K562 (cell line): ENCODE measurements around the gene AKR1A1.

Experiments
- BHLHE40 ChIP-seq: IDR thresholded peaks from 2 replicates; pipeline ENCODE4 v1.6.1; 2011; ENCODE audit warnings: low read length, improper control_type of control experiment
- KLF16 ChIP-seq: IDR thresholded peaks from 2 replicates; pipeline ENCODE4 v1.6.1; 2016; ENCODE audit warnings: antibody characterized with exemption
- POLR2A ChIP-seq: fragments of 450-650 bp; conservative IDR thresholded peaks from 2 replicates; pipeline ENCODE4 v1.6.1; 2016
- ZSCAN29 ChIP-seq: fragments of 450-650 bp; IDR thresholded peaks from 2 replicates; pipeline ENCODE4 v1.6.1; 2017
- TF ChIP-seq, protein P1 (sequence below), 3 experiments: IDR thresholded peaks in 2 of 3; conservative IDR thresholded peaks in 1 of 3; 2 replicates each; pipeline ENCODE4 v1.5.1; 2011 to 2012; ENCODE audit warnings: low read length in 3 of 3, mild to moderate bottlenecking in 3 of 3, control low read depth in 2 of 3, improper control_type of control experiment in 1 of 3, inconsistent platforms in 1 of 3, low read depth in 1 of 3, mixed read lengths in 1 of 3, moderate library complexity in 1 of 3; ENCODE audit not compliant: insufficient read depth in 2 of 3

DNA sequence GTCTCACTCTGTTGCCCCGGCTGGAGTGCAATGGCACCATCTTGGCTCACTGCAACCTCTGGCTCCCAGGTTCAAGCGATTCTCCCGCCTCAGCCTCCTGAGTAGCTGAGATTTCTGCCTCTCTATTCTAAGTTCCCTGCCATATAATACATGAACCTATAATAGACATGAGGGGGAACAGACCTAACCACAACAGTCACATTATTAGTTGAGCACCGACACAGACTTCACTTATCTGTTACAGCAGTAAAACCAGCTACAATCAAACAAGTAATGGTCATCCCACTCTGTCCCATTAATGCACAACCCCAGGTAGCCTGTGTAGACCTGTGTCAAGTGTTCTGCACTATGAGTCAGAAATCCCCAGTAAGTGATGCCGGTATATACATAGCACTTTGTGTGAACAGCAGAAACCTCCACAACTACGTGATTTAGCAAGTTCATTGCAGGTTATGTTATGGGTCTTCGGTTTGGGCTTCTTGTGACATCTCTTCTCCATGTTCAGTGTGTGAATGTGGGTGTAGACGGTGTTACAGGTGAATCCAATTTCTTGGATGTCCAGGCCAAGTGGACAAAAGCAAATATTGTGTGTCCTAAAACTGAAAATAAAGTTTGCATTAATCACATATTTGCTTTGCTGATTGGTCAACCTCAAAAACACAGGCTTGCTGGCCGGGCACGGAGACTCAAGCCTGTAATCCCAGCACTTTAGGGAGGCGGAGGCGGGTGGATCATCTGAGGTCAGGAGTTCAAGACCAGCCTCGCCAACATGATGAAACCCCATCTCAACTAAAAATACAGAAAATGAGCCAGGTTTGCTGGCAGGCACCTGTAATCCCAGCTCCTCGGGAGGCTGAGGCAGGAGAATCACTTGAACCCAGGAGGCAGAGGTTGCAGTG lies 46.9 kb upstream of the AKR1A1 start:
- TF ChIP-seq BHLHE40 (no peak), POLR2A (no peak), ZSCAN29 (0 out of 2 replicates have a peak, but pooled peaks have one; percentile 34), KLF16 (no peak)
- TF ChIP-seq, protein P1, sequence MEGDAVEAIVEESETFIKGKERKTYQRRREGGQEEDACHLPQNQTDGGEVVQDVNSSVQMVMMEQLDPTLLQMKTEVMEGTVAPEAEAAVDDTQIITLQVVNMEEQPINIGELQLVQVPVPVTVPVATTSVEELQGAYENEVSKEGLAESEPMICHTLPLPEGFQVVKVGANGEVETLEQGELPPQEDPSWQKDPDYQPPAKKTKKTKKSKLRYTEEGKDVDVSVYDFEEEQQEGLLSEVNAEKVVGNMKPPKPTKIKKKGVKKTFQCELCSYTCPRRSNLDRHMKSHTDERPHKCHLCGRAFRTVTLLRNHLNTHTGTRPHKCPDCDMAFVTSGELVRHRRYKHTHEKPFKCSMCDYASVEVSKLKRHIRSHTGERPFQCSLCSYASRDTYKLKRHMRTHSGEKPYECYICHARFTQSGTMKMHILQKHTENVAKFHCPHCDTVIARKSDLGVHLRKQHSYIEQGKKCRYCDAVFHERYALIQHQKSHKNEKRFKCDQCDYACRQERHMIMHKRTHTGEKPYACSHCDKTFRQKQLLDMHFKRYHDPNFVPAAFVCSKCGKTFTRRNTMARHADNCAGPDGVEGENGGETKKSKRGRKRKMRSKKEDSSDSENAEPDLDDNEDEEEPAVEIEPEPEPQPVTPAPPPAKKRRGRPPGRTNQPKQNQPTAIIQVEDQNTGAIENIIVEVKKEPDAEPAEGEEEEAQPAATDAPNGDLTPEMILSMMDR (IDR thresholded peaks at IDR 0.05 in 2 of 3, conservative IDR thresholded peaks at IDR 0.05 in 1 of 3; ENCODE audit: insufficient read depth in 2 of 3, low read depth in 1 of 3, low read length in 3 of 3) = no peak
